ENCODE results near the gene TMEM141. TPM values are rescaled to one million over a fixed set of nuclear protein-coding genes. Genes with fewer than 3 reads are reported as not detected.
"Not testable (repeated sequence)": the region's sequence is repeated elsewhere in the genome, so short reads cannot be mapped to it uniquely, and the experiment has no call there.

Gene TMEM141
- total RNA-seq, 1 donor = 30.8 TPM

GRCh38 chr9:136775191-136775590 lies 16.0 kb upstream of the TMEM141 start:
- DNase-seq (ENCODE audit: low read depth) = no peak
- H3K4me3 ChIP-seq (ENCODE audit: low read depth, low read length) = no peak overlapping the region
- TF ChIP-seq, protein P1, sequence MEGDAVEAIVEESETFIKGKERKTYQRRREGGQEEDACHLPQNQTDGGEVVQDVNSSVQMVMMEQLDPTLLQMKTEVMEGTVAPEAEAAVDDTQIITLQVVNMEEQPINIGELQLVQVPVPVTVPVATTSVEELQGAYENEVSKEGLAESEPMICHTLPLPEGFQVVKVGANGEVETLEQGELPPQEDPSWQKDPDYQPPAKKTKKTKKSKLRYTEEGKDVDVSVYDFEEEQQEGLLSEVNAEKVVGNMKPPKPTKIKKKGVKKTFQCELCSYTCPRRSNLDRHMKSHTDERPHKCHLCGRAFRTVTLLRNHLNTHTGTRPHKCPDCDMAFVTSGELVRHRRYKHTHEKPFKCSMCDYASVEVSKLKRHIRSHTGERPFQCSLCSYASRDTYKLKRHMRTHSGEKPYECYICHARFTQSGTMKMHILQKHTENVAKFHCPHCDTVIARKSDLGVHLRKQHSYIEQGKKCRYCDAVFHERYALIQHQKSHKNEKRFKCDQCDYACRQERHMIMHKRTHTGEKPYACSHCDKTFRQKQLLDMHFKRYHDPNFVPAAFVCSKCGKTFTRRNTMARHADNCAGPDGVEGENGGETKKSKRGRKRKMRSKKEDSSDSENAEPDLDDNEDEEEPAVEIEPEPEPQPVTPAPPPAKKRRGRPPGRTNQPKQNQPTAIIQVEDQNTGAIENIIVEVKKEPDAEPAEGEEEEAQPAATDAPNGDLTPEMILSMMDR (IDR thresholded peaks at IDR 0.05; ENCODE audit: insufficient read depth, low read length) = no peak

GRCh38 chr9:136776947-136777346 lies 14.2 kb upstream of the TMEM141 start:
- TF ChIP-seq, protein P1 (IDR thresholded peaks at IDR 0.05; ENCODE audit: insufficient read depth, low read length) = no peak
- no peak for DNase-seq (ENCODE audit: low read depth)
- no peak overlapping the region for H3K4me3 ChIP-seq (ENCODE audit: low read depth, low read length)

DNA sequence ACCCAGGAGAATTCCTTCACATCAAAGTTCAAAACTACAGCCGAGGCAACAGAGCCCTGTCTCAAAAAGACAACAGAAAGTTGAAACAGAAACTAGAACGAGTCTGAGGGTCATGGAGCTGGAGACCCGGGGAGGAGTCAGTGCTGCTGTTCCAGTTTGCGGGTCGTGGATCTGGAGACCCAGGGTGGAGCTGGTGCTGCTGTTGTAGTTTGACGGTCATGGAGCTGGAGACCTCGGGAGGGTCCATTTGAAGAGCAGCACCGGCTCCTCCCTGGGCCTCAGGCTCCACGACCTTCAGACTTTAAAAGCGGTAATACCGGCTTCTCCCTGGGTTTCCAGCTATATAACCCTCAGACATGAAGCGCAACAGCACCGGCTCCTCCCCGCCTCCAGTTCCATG lies 13.8 kb upstream of the TMEM141 start:
- no peak for DNase-seq (ENCODE audit: low read depth)
- TF ChIP-seq, protein P1 (IDR thresholded peaks at IDR 0.05; ENCODE audit: insufficient read depth, low read length) = no peak
- H3K4me3 ChIP-seq (ENCODE audit: low read depth, low read length) = no peak overlapping the region

DNA sequence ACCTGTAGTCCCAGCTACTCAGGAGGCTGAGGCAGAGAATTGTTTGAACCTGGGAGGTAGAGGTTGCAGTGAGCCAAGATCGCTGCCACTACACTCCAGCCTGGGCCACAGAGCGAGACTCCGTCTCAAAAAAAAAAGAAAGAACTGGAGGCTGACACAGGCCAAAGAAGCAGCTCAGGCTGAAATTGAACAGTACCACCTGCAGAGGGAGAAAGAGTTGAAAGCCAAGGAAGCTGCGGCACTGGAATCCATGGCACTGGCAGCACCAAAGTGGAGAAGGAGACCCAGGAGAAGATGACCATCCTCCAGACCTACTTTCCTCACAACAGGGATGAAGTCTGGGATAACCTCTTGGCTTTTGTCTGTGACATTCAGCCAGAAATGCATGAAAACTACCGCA lies 11.3 kb upstream of the TMEM141 start:
- DNase-seq (ENCODE audit: low read depth) = no peak
- no peak overlapping the region for H3K4me3 ChIP-seq (ENCODE audit: low read depth, low read length)
- TF ChIP-seq, protein P1 (IDR thresholded peaks at IDR 0.05; ENCODE audit: insufficient read depth, low read length) = no peak

DNA sequence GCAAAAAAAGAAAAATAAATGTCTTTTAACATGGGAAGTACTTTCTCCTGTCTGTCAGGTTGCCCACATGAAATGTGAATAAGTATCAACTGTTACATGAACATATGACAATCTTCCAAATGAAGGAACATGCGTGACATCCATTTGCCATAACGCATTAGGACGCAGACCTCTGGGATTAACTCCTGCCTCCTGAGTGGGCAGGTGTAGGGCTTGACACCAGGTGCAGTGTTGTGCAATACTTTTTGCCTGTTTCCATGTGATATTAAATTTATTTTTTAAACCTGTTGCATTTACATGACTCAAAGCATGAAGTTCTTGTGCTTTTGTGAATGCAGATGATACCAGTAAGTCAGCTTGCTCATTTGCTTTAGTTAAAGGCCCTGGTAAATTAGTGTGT lies 8.7 kb upstream of the TMEM141 start:
- TF ChIP-seq, protein P1 (IDR thresholded peaks at IDR 0.05; ENCODE audit: insufficient read depth, low read length) = no peak
- no peak for DNase-seq (ENCODE audit: low read depth)
- no peak overlapping the region for H3K4me3 ChIP-seq (ENCODE audit: low read depth, low read length)

DNA sequence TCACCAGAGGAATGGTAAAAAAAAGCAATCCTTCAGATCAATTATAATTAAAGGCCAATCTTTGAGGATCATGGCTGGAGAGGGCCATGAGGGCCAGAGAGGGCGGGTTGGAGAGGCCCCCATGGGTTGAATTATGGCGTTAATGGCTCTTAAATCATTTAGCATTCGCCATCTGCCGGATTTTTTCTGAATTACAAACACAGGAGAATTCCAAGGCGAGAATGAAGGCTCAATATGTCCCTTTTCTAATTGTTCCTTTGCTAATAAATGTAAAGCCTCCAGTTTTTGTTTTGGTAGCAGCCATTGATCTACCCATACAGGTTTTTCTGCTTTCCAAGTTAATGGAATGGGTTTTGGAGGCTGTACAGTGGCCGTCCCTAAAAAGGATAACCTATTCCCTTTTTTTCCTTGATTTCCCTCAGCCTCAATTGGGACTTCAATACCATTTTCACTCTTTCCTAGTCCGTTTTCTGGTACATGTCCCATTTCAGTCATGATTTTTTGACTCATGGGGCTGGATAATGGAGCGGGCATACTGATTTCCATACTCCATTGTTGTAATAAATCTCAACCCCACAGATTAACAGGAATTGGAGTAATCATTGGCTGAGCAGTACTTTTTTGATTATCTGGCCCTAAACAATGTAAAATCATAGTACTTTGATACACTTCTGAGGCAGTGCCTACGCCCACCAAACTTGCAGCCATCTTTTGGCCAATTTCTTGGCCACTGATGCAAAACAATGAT lies 6.7 kb upstream of the TMEM141 start:
- TF ChIP-seq, protein P1 (IDR thresholded peaks at IDR 0.05; ENCODE audit: insufficient read depth, low read length) = peak; percentile 31
- no peak overlapping the region for H3K4me3 ChIP-seq (ENCODE audit: low read depth, low read length)
- peak; percentile 57 for DNase-seq (ENCODE audit: low read depth)

DNA sequence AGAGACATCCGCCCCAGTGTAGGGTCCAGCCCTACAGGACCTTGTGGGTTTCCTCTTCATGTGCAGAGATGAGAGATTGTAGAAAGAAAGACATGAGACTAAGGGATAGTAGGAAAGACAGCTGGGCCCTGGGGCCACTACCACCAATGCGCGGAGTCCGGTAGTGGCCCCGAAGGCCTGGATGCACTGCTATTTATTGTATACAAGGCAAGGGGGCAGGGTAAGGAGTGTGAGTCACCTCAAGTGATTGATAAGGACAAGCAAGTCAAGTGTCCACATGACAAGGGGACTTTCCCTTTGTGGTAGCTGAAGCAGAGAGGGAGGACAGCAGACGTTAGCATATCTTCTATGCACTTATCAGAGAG lies 6.2 kb upstream of the TMEM141 start:
- H3K4me3 ChIP-seq (ENCODE audit: low read depth, low read length) = no peak overlapping the region
- TF ChIP-seq, protein P1 (IDR thresholded peaks at IDR 0.05; ENCODE audit: insufficient read depth, low read length) = no peak
- DNase-seq (ENCODE audit: low read depth) = no peak

- not testable (repeated sequence) for H3K4me3 ChIP-seq (ENCODE audit: low read depth, low read length); DNase-seq (ENCODE audit: low read depth)
Observed at GRCh38 chr9:136785565-136786355, 5.4 kb upstream of the TMEM141 start.
